GM21381 (cell line): ENCODE measurements around the gene HAUS5.

Experiments
- ATAC-seq: cut with Tn5 transposase; IDR thresholded peaks from one replicate; pipeline ENCODE4 v1.9.1; 2021; ENCODE audit warnings: mild to moderate bottlenecking, moderate library complexity; ENCODE audit not compliant: unreplicated experiment

The HAUS5 gene

DNA sequence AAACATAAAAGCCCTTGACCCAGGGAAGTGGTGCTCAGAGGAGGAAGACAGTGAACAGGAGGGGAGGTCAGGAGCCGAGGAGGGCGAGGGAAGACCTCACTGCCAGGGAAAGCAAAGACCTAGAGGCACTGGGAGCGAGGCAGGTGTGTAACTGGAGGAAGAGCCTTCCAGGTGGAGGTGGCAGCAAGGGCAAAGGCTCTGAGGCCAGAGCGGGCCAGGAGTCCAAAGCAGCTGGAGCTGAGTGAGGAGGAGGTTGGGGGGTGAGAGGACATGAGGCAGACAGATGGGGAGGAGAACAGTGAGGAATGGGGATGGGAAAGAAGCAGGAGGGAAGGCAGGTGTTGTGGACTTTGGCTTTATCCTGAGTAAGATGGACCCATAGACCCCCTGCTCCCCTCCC is 57.4 kb downstream of the HAUS5 start:
- ATAC-seq: no peak

DNA sequence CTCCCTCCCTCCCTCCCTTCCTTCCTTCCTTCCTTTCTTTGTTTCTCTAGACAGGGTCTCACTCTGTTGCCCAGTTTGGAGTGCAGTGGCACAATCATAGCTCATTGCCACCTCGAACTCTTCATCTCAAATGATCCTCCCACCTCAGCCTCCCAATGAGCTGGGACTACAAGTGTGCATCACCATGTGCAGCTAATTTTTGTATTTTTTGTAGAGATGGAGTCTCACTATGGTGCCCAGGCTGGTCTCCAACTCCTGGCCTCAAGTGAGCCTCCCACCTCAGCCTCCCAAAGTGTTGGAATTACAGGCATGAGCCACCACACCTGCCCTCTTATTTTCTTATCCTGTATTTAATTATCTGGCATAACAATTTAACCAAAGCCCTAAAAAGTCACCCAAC is 58.2 kb downstream of the HAUS5 start:
- ATAC-seq: no peak

GRCh38 chr19:35671818-35672217 is 59.3 kb downstream of the HAUS5 start:
- ATAC-seq: no peak

- ATAC-seq: no peak
These were observed 60.7 kb downstream of the HAUS5 start for GRCh38 chr19:35673121-35673804.
